ENCODE results near the gene CD8B.

DNA sequence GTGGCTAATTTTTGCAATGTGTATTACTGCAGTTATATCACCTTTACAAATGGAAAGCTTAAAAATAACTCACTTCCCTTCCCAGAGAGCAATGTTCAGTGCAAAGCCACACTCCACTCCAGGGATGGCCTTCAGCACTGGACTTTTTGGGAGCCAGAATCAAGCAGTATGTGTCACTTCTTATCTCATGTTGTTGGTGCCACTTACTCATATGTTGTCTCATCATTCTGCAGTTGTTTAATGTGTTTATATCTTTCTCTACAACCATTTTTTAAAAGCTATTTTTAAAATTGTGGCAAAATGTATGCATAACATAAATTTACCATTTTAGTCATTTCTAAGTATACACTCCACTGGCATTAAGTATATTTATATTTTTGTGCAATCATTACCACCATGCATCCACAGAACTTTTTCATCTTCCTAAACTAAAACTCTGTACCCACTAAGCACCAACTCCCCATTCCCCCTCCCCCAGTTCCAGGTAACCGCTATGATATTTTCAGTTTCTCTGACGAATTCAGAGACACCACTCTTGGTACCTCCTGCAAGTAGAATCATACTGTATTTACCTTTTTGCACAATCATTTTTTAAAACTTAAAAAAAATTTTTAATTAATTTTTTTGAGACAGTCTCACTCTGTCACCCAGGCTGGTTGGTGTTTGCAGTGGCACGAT lies 38.9 kb downstream of the CD8B start:
- no peak for TF ChIP-seq EZH2 (IDR thresholded peaks at IDR 0.05; ENCODE audit: insufficient read depth, low read length)
- TF ChIP-seq, protein P1, sequence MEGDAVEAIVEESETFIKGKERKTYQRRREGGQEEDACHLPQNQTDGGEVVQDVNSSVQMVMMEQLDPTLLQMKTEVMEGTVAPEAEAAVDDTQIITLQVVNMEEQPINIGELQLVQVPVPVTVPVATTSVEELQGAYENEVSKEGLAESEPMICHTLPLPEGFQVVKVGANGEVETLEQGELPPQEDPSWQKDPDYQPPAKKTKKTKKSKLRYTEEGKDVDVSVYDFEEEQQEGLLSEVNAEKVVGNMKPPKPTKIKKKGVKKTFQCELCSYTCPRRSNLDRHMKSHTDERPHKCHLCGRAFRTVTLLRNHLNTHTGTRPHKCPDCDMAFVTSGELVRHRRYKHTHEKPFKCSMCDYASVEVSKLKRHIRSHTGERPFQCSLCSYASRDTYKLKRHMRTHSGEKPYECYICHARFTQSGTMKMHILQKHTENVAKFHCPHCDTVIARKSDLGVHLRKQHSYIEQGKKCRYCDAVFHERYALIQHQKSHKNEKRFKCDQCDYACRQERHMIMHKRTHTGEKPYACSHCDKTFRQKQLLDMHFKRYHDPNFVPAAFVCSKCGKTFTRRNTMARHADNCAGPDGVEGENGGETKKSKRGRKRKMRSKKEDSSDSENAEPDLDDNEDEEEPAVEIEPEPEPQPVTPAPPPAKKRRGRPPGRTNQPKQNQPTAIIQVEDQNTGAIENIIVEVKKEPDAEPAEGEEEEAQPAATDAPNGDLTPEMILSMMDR (IDR thresholded peaks at IDR 0.05; ENCODE audit: insufficient read depth, low read depth, low read length): no peak
